Measurements from ENCODE around the gene SLC22A6.

SLC22A6 gene

GRCh38 chr11:62930157-62930556, 54.6 kb downstream of the SLC22A6 start:
- no peak for DNase-seq

- no peak for DNase-seq
Observed at GRCh38 chr11:62928011-62928410, 56.8 kb downstream of the SLC22A6 start.

GRCh38 chr11:62926680-62927455, 57.9 kb downstream of the SLC22A6 start:
- DNase-seq, result no peak
